Psoas muscle (tissue), 8 donors: ENCODE data around the gene EEFSEC. TPM values are rescaled to one million over a fixed set of nuclear protein-coding genes. Genes with fewer than 3 reads are reported as not detected.

Source experiments
- ATAC-seq, 4 donors: fragments of 200-7000 bp; cut with Tn5 transposase; one replicate each; pipeline ENCODE4 v1.9.1; 2020; ENCODE audit warnings: moderate library complexity in 3 of 4, mild to moderate bottlenecking in 2 of 4
- DNase-seq, 2 donors: peaks; one replicate each; pipeline ENCODE4 v3.0.0-alpha.2; 2020
- H3K27ac ChIP-seq: fragments of 200-600 bp; one replicate; pipeline ENCODE4 v1.8.0; 2022
- H3K27me3 ChIP-seq, 3 donors: fragments of 200-600 bp in 1 of 3; one replicate each; pipeline versions ENCODE4 v1.6.1 to v1.8.0; 2013 to 2022; ENCODE audit warnings: low read length in 2 of 3, mild to moderate bottlenecking in 2 of 3, moderate library complexity in 1 of 3; ENCODE audit not compliant: insufficient read depth in 3 of 3
- H3K36me3 ChIP-seq, 2 donors: fragments of 200-600 bp in 1 of 2; one replicate each; pipeline versions ENCODE4 v1.6.1 to v1.8.0; 2013 to 2022; ENCODE audit warnings: low read depth in 1 of 2, mild to moderate bottlenecking in 1 of 2, moderate library complexity in 1 of 2; ENCODE audit not compliant: insufficient read depth in 1 of 2
- H3K4me1 ChIP-seq: fragments of 200-600 bp; one replicate; pipeline ENCODE4 v1.8.0; 2022
- H3K4me3 ChIP-seq: fragments of 200-600 bp; one replicate; pipeline ENCODE4 v1.8.0; 2022; ENCODE audit warnings: mild to moderate bottlenecking
- H3K9me3 ChIP-seq: fragments of 200-600 bp; one replicate; pipeline ENCODE4 v1.8.0; 2022
- whole genome bisulfite sequencing, 3 donors: extraction: QIAGEN DNeasy Blood & Tissue Kit; methylation state at CpG; one replicate each; pipeline versions ENCODE4 v1.1.6 to v1.1.7; 2013; 5-methylcytosine and 5-hydroxymethylcytosine counted together
- intact Hi-C, 2 donors: fragments of 100-400 bp; cut with DNase I; formaldehyde crosslinking; loops; one replicate each; pipeline versions ENCODE4 v1.11.0 to v1.14.2; 2022
- polyA plus RNA-seq, 3 donors: library from polyadenylated mRNA; stranded (reverse); fragments of 200-250 nt; gene quantifications; one replicate each; pipeline ENCODE4 v1.2.3, GENCODE V29; 2013
- total RNA-seq, 4 donors: library from RNA; stranded (reverse); fragmentation: NEBNext Ultra II Directional in 2 of 4; extraction: Animal tissue kit (Norgen Biotek cat#: 25700) in 2 of 4; gene quantifications; one replicate each; pipeline versions ENCODE4 v1.2.1 to v1.2.4, GENCODE V29; 2021 to 2023
- TF ChIP-seq, protein P1 (sequence below): fragments of 200-600 bp; IDR thresholded peaks from one replicate; pipeline ENCODE4 v1.8.0; 2022; ENCODE audit warnings: antibody characterized with exemption
- donor health status: healthy with polysubstance abuse.
- donor health status: DM: no; HTN: no; CAD: no; lungs with moderate emphysema.
- donor health status: Bipolar disorder and iron deficiency.
- donor health status: healthy.
- donor health status: DM: yes; HTN: yes; CAD: no.
- donor health status: DM: no; HTN: no; CAD: no.
- donor health status: DM: no; HTN: no; CAD: no.
- donor health status: DM: yes; HTN: yes; CAD: no.

EEFSEC gene
- total and polyA plus RNA-seq, 7 donors = 10.7 to 18.9 (median 14.0) TPM

DNA sequence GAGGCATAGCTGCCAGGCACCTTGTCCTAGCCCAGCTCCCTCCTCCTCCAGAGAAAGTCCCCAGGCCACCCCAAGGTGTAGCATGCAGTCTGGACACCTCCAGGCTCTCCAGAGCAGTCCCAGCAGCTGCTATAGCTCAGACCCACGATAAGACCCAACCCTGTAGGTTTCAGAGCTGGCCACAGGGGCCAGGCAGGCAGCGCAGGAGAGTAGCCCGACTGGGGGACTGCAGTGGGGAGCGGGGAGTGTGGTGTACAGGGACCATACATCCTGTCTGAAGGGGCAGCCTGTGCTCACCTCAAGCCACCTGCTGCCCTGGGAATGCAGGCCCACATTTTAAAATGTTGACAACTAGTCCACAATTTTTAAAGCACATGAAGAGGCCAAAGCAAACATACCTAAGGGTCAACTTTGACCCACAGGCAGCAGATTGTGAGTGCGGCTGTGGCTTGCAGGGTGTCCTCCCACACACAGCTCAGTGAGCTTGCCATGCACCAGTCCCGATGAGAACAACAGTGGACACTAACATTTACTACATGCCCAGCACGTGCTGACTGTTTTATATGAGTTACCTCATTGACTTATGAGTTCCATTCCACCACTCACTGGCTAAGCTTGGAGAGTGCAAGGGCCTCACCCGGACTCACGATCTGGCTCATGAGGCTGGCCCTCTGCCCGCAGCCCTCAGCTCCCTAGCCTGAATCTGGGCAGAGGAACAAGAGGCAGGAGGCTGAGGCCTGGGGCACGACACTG is 232.0 kb downstream of the EEFSEC start:
- Histone ChIP-seq H3K4me3 (no peak overlapping the region), H3K27me3 (no peaks in the 10 kb centered on the region), H3K27ac (peak overlapping the region; percentile 69), H3K36me3 (no peaks in the 10 kb centered on the region), H3K4me1 (peaks cover 53% of the 10 kb centered on the region), H3K9me3 (no peaks in the 10 kb centered on the region)
- 50 to 57% (median 50%) methylated on average over 11 of the region's 11 CpGs for WGBS, 3 donors
- TF ChIP-seq, protein P1, sequence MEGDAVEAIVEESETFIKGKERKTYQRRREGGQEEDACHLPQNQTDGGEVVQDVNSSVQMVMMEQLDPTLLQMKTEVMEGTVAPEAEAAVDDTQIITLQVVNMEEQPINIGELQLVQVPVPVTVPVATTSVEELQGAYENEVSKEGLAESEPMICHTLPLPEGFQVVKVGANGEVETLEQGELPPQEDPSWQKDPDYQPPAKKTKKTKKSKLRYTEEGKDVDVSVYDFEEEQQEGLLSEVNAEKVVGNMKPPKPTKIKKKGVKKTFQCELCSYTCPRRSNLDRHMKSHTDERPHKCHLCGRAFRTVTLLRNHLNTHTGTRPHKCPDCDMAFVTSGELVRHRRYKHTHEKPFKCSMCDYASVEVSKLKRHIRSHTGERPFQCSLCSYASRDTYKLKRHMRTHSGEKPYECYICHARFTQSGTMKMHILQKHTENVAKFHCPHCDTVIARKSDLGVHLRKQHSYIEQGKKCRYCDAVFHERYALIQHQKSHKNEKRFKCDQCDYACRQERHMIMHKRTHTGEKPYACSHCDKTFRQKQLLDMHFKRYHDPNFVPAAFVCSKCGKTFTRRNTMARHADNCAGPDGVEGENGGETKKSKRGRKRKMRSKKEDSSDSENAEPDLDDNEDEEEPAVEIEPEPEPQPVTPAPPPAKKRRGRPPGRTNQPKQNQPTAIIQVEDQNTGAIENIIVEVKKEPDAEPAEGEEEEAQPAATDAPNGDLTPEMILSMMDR = no peak
- DNase-seq = peak; percentile 68 to 92
- intact Hi-C loops = no loop called here
- peak; percentile 76 to 88 (median 85) for ATAC-seq

DNA sequence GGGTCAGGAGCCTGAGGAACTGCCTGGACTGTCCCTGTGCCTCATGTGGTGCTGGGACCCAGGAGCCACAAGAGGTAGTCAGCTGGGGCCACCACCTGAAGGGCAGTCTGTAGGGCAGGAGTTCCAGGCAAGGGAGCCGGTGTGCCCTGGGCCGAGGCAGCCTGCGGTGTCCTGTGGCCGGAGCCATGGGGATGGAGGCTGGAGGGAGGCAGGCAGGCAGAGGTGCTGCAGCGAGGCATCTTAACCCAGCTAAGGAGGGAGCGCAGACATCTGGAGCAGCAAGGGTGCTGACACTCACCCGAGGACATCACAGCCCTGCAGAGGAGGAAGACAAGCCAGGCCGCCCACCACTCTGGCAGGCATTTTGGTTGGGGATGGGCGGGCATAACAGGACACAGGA is 235.7 kb downstream of the EEFSEC start:
- H3K27ac ChIP-seq = no peak overlapping the region
- H3K9me3 ChIP-seq = no peaks in the 10 kb centered on the region
- no peaks in the 10 kb centered on the region for H3K36me3 ChIP-seq
- no peaks in the 10 kb centered on the region for H3K27me3 ChIP-seq
- TF ChIP-seq, protein P1 = no peak
- no peak for ATAC-seq
- H3K4me1 ChIP-seq = peaks cover 35% of the 10 kb centered on the region
- intact Hi-C loops = no loop called here
- DNase-seq = no peak
- H3K4me3 ChIP-seq = no peak overlapping the region
- 93 to 97% (median 95%) methylated on average over 9 of the region's 9 CpGs for whole genome bisulfite sequencing, 3 donors

DNA sequence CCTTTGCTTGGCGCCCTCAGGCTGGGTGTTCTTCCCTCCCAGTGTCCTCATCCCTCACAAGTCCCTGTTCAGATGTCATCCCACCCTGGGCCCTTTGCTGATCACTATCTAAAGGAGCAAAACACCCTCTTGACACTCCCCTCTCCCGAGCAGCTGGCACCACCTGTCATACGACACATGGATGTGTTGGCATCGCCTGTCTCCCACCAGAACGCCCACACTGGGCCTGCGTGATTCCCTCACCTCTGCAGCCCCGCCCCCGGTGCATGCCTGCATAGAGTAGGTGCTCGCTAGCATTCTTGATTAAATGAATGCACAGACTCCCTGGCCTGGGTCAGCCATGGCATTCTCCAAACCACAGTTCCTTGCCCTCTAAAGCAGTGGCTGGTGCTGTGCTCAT is 237.6 kb downstream of the EEFSEC start:
- Histone ChIP-seq H3K27me3 (no peaks in the 10 kb centered on the region), H3K36me3 (no peaks in the 10 kb centered on the region), H3K9me3 (no peaks in the 10 kb centered on the region), H3K4me1 (peaks cover 23% of the 10 kb centered on the region), H3K4me3 (no peak overlapping the region), H3K27ac (no peak overlapping the region)
- no peak for DNase-seq
- WGBS, 3 donors = 82 to 91% (median 84%) methylated on average over 9 of the region's 9 CpGs
- TF ChIP-seq, protein P1 = no peak
- no peak for ATAC-seq
- intact Hi-C loops = no loop called here

DNA sequence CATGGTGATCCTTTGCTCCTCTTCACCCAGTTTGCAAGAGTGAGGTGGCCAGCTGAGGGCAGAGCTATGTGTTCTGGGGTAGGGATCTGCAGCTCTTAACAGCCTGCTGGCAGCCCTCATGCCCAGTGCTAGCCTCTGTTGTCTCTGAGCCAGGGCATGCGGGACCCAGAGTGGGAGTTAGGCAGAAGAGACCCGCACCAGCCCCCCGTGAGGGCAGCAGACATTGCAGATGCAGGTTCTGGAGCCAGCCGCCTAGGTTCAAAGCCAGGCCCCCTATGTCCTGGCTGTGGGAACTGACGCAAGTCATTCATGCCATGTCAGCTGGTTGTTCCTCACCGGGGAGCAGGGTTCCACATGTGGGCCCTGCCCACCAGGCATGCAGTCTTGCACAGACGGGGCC is 238.7 kb downstream of the EEFSEC start:
- Histone ChIP-seq H3K36me3 (no peaks in the 10 kb centered on the region), H3K4me1 (peaks cover 14% of the 10 kb centered on the region)

More for the DNA sequence above, 238.7 kb downstream of the EEFSEC start:
- Histone ChIP-seq H3K4me3 (no peak overlapping the region), H3K27ac (no peak overlapping the region), H3K27me3 (no peaks in the 10 kb centered on the region), H3K9me3 (no peaks in the 10 kb centered on the region)
- TF ChIP-seq, protein P1 = no peak
- ATAC-seq (no peak), DNase-seq (no peak)
- WGBS, 3 donors = 76 to 94% (median 93%) methylated on average over 7 of the region's 7 CpGs
- intact Hi-C loops = no loop called here
